ENCODE results near the gene PMEPA1.

The PMEPA1 gene

GRCh38 chr20:57705127-57705899, 4.5 kb downstream of the PMEPA1 start:
- DNase-seq (ENCODE audit: low spot score) = no peak
- ChIA-PET POLR2A (ENCODE audit: low non-redundant PET) (no interaction called here), CTCF (interaction anchor here (0.6 to 0.7 kb wide), 2 partner anchors 12 to 474 kb away, joined by 3 read pairs; no protein-coding TSS in a partner anchor)
- TF ChIP-seq CTCF (conservative IDR thresholded peaks at IDR 0.05; ENCODE audit: low read depth) = no peak
- peak overlapping the region; percentile 96 for H3K27ac ChIP-seq

GRCh38 chr20:57704245-57704644, 5.6 kb downstream of the PMEPA1 start:
- H3K27ac ChIP-seq = peak overlapping the region; percentile 96
- POLR2A ChIA-PET (ENCODE audit: low non-redundant PET) = no interaction called here
- CTCF ChIA-PET = no interaction called here
- TF ChIP-seq CTCF (conservative IDR thresholded peaks at IDR 0.05; ENCODE audit: low read depth) = no peak
- DNase-seq (ENCODE audit: low spot score) = no peak

- peak overlapping the region; percentile 96 for H3K27ac ChIP-seq
- CTCF ChIA-PET = interaction anchor here (0.7 to 1.8 kb wide), 4 partner anchors 10 to 110 kb away, joined by 3 to 5 read pairs (median 4); no protein-coding TSS in a partner anchor
These were observed 6.8 kb downstream of the PMEPA1 start for GRCh38 chr20:57703013-57703412.

GRCh38 chr20:57702521-57702920, 7.3 kb downstream of the PMEPA1 start:
- DNase-seq (ENCODE audit: low spot score) = no peak
- peak overlapping the region; percentile 96 for H3K27ac ChIP-seq
- no peak for TF ChIP-seq CTCF (conservative IDR thresholded peaks at IDR 0.05; ENCODE audit: low read depth)
- POLR2A ChIA-PET (ENCODE audit: low non-redundant PET) = no interaction called here
- CTCF ChIA-PET = interaction anchor here (0.7 to 1.8 kb wide), 4 partner anchors 9 to 110 kb away, joined by 3 to 5 read pairs (median 4); no protein-coding TSS in a partner anchor

More at GRCh38 chr20:57703013-57703412, 6.8 kb downstream of the PMEPA1 start:
- no peak for DNase-seq (ENCODE audit: low spot score)
- POLR2A ChIA-PET (ENCODE audit: low non-redundant PET) = no interaction called here
- no peak for TF ChIP-seq CTCF (conservative IDR thresholded peaks at IDR 0.05; ENCODE audit: low read depth)

- TF ChIP-seq CTCF (conservative IDR thresholded peaks at IDR 0.05; ENCODE audit: low read depth) = no peak
- ChIA-PET CTCF (interaction anchor here (0.8 to 1.8 kb wide), 2 partner anchors 9 to 109 kb away, joined by 3 to 5 read pairs; no protein-coding TSS in a partner anchor), POLR2A (ENCODE audit: low non-redundant PET) (no interaction called here)
- peak overlapping the region; percentile 96 for H3K27ac ChIP-seq
- no peak for DNase-seq (ENCODE audit: low spot score)
These were observed 7.7 kb downstream of the PMEPA1 start for GRCh38 chr20:57702091-57702490.

- no peak for TF ChIP-seq CTCF (conservative IDR thresholded peaks at IDR 0.05; ENCODE audit: low read depth)
- ChIA-PET POLR2A (ENCODE audit: low non-redundant PET) (no interaction called here), CTCF (no interaction called here)
- H3K27ac ChIP-seq = peak overlapping the region; percentile 96
- DNase-seq (ENCODE audit: low spot score) = no peak
These were observed 8.2 kb downstream of the PMEPA1 start for GRCh38 chr20:57701651-57702050.

Data from RWPE1 (cell line).